NCI-H748 treated with DMSO at 0.1 percent for 48 hours (cell line): ENCODE data around the gene KRT72.

Experiments used
- DNase-seq: peaks from one replicate; lab custom pipeline; 2025; lab: John Stamatoyannopoulos, UW

The KRT72 gene

GRCh38 chr12:52578469-52578868, 22.8 kb downstream of the KRT72 start:
- no peak for DNase-seq

- DNase-seq, result no peak
Observed at GRCh38 chr12:52577316-52577715, 23.9 kb downstream of the KRT72 start.

GRCh38 chr12:52575948-52576347, 25.3 kb downstream of the KRT72 start:
- DNase-seq, result no peak

GRCh38 chr12:52575256-52575655, 26.0 kb downstream of the KRT72 start:
- no peak for DNase-seq

- DNase-seq, result no peak
Observed at GRCh38 chr12:52573743-52574142, 27.5 kb downstream of the KRT72 start, which contains the start of gene KRT74. Gene KRT74, minus strand, starts transcription at chr12:52573843. Its CDS starts 66 bp downstream, at chr12:52573777.

GRCh38 chr12:52573306-52573705, 28.0 kb downstream of the KRT72 start:
- DNase-seq, result no peak

GRCh38 chr12:52570511-52570910, 30.8 kb downstream of the KRT72 start:
- DNase-seq, result no peak

- no peak for DNase-seq
Observed at GRCh38 chr12:52568111-52568510, 33.2 kb downstream of the KRT72 start.

GRCh38 chr12:52566847-52567291, 34.4 kb downstream of the KRT72 start:
- DNase-seq, result no peak

- no peak for DNase-seq
Observed at GRCh38 chr12:52564582-52564981, 36.7 kb downstream of the KRT72 start.

- no peak for DNase-seq
Observed at GRCh38 chr12:52561880-52562449, 39.3 kb downstream of the KRT72 start.

GRCh38 chr12:52559979-52560378, 41.3 kb downstream of the KRT72 start:
- DNase-seq, result no peak

GRCh38 chr12:52558781-52559445, 42.4 kb downstream of the KRT72 start:
- no peak for DNase-seq

GRCh38 chr12:52557476-52557875, 43.8 kb downstream of the KRT72 start:
- DNase-seq, result no peak

- DNase-seq, result no peak
Observed at GRCh38 chr12:52555577-52555976, 45.7 kb downstream of the KRT72 start.

GRCh38 chr12:52552681-52553195, 48.5 kb downstream of the KRT72 start, which contains the start of gene KRT71:
Gene KRT71, minus strand, starts transcription at chr12:52553145. Its CDS starts 68 bp downstream, at chr12:52553077.
- DNase-seq, result no peak

- no peak for DNase-seq
Observed at GRCh38 chr12:52552055-52552454, 49.2 kb downstream of the KRT72 start.

- no peak for DNase-seq
Observed at GRCh38 chr12:52551216-52551865, 49.9 kb downstream of the KRT72 start.

GRCh38 chr12:52546126-52546525, 55.1 kb downstream of the KRT72 start:
- DNase-seq, result no peak

GRCh38 chr12:52543985-52544883, 57.0 kb downstream of the KRT72 start:
- DNase-seq, result no peak

- no peak for DNase-seq
Observed at GRCh38 chr12:52542785-52543318, 58.4 kb downstream of the KRT72 start.

- no peak for DNase-seq
Observed at GRCh38 chr12:52542157-52542556, 59.1 kb downstream of the KRT72 start.
